ENCODE results near the gene RFX5. TPM values are rescaled to one million over a fixed set of nuclear protein-coding genes. Genes with fewer than 3 reads are reported as not detected.
A peak's percentile ranks its signal among the peaks of the same experiment; 100 is the strongest.

RFX5 gene
- total RNA-seq, 1 experiment from 2014 or later: 34.1 TPM

DNA sequence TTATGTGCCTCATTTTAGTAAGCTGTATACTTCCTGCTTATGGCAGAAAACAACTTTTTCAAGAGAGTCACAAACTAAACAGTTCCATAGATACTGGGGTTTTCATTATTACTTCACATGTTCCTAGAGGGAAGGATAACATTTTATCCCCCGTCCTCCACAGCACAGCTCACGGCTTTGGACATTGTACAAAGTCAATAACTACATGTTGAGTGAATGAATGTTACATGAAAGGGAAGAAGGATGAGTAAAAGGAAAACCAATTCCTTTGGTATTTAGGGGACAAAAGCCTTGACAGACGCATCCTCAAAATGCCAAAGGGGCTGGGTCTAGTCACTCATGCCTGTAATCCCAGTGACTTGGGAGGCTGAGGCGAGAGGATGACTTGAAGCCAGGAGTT is 34.6 kb downstream of the RFX5 start:
- Histone ChIP-seq H3K9ac (ENCODE audit: low read length) (peak overlapping the region; percentile 68), H3K27ac (ENCODE audit: low read length) (peak overlapping the region; percentile 91), H3K4me2 (ENCODE audit: low read length) (peak overlapping the region; percentile 74), H3K4me1 (ENCODE audit: insufficient read depth, low read length) (peaks cover 51% of the 10 kb centered on the region), H3K9me3 (ENCODE audit: low read length) (no peaks in the 10 kb centered on the region), H2AFZ (ENCODE audit: low read length) (no peak overlapping the region), H4K20me1 (ENCODE audit: low read length) (peaks cover 16% of the 10 kb centered on the region), H3K4me3 (ENCODE audit: low read length) (peak overlapping the region; percentile 39), H3K79me2 (ENCODE audit: low read length) (peaks cover 68% of the 10 kb centered on the region), H3K9me2 (replicated peaks; ENCODE audit: low read length) (no peaks in the 10 kb centered on the region), H3K36me3 (ENCODE audit: low read depth, low read length) (peaks cover 51% of the 10 kb centered on the region), H3K27me3 (ENCODE audit: low read length) (no peaks in the 10 kb centered on the region), H3F3A (ENCODE audit: low read length, unreplicated experiment) (peaks cover 17% of the 10 kb centered on the region)
- BruUV-seq (replicated peaks): no TSS peak
- intact Hi-C loops (cut with micrococcal nuclease): no loop called here
- ChIA-PET POLR2A (ENCODE audit: unreplicated experiment) (no interaction called here), CTCF (interaction anchor here (1.9 kb wide), 1 partner anchor 28 kb away, joined by 15 read pairs; no protein-coding TSS in a partner anchor)
- peak; percentile 16 for ATAC-seq
- DNase-seq: peak; percentile 83
- TF ChIP-seq EZH2 (IDR thresholded peaks at IDR 0.05; ENCODE audit: low read length, unreplicated experiment) (no peak), EZH2phosphoT487 (IDR thresholded peaks at IDR 0.05; ENCODE audit: borderline replicate concordance, low read length) (no peak)
- TF ChIP-seq, protein P1, sequence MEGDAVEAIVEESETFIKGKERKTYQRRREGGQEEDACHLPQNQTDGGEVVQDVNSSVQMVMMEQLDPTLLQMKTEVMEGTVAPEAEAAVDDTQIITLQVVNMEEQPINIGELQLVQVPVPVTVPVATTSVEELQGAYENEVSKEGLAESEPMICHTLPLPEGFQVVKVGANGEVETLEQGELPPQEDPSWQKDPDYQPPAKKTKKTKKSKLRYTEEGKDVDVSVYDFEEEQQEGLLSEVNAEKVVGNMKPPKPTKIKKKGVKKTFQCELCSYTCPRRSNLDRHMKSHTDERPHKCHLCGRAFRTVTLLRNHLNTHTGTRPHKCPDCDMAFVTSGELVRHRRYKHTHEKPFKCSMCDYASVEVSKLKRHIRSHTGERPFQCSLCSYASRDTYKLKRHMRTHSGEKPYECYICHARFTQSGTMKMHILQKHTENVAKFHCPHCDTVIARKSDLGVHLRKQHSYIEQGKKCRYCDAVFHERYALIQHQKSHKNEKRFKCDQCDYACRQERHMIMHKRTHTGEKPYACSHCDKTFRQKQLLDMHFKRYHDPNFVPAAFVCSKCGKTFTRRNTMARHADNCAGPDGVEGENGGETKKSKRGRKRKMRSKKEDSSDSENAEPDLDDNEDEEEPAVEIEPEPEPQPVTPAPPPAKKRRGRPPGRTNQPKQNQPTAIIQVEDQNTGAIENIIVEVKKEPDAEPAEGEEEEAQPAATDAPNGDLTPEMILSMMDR (conservative IDR thresholded peaks at IDR 0.05; ENCODE audit: low read depth, low read length): no peak

GRCh38 chr1:151311589-151312331 is 35.3 kb downstream of the RFX5 start:
- Histone ChIP-seq H3K9me2 (replicated peaks; ENCODE audit: low read length) (no peaks in the 10 kb centered on the region), H3K9ac (ENCODE audit: low read length) (peak overlapping the region; percentile 68), H3K4me2 (ENCODE audit: low read length) (peak overlapping the region; percentile 74), H3K27me3 (ENCODE audit: low read length) (no peaks in the 10 kb centered on the region), H4K20me1 (ENCODE audit: low read length) (peaks cover 16% of the 10 kb centered on the region), H3K4me3 (ENCODE audit: low read length) (peak overlapping the region; percentile 39), H3F3A (ENCODE audit: low read length, unreplicated experiment) (peaks cover 17% of the 10 kb centered on the region), H2AFZ (ENCODE audit: low read length) (no peak overlapping the region), H3K9me3 (ENCODE audit: low read length) (no peaks in the 10 kb centered on the region), H3K79me2 (ENCODE audit: low read length) (peaks cover 65% of the 10 kb centered on the region), H3K36me3 (ENCODE audit: low read depth, low read length) (peaks cover 58% of the 10 kb centered on the region), H3K27ac (ENCODE audit: low read length) (peak overlapping the region; percentile 91), H3K4me1 (ENCODE audit: insufficient read depth, low read length) (peaks cover 51% of the 10 kb centered on the region)
- DNase-seq: peak; percentile 100
- intact Hi-C loops (cut with micrococcal nuclease): loop anchor here (1.0 kb wide), 2 partner anchors 16 to 29 kb away; partner anchors contain the start of genes PI4KB and ZNF687
- CTCF ChIA-PET: interaction anchor here (0.6 to 1.9 kb wide), 5 partner anchors 11 to 87 kb away, joined by 3 to 17 read pairs (median 4); no protein-coding TSS in a partner anchor
- POLR2A ChIA-PET (ENCODE audit: unreplicated experiment): interaction anchor here (0.6 to 0.9 kb wide), 3 partner anchors 14 to 57 kb away, joined by 5 to 27 read pairs (median 7); partner anchors contain the start of genes PI4KB and PSMD4
- TF ChIP-seq EZH2 (IDR thresholded peaks at IDR 0.05; ENCODE audit: low read length, unreplicated experiment): no peak
- TF ChIP-seq, protein P1 (conservative IDR thresholded peaks at IDR 0.05; ENCODE audit: low read depth, low read length): no peak
- TF ChIP-seq EZH2phosphoT487 (IDR thresholded peaks at IDR 0.05; ENCODE audit: borderline replicate concordance, low read length): no peak
- ATAC-seq: peak; percentile 94
- TSS peak; percentile 97 for BruUV-seq (replicated peaks)

Measured in PC-3 (cell line).